Lower leg skin (tissue), 3 donors: Measurements from ENCODE around the gene IL1R2.

Experiments used
- POLR2A ChIP-seq, 2 donors: fragments of 450-650 bp; IDR thresholded peaks; one replicate each; pipeline ENCODE4 v1.6.1; 2016 to 2017; ENCODE audit warnings: antibody characterized with exemption in 2 of 2, mild to moderate bottlenecking in 1 of 2, moderate library complexity in 1 of 2
- TF ChIP-seq, protein P1 (sequence below), 3 donors: fragments of 450-650 bp; IDR thresholded peaks; one replicate each; pipeline ENCODE4 v1.5.1; 2016; ENCODE audit warnings: antibody characterized with exemption in 3 of 3, mild to moderate bottlenecking in 3 of 3, moderate library complexity in 2 of 3

DNA sequence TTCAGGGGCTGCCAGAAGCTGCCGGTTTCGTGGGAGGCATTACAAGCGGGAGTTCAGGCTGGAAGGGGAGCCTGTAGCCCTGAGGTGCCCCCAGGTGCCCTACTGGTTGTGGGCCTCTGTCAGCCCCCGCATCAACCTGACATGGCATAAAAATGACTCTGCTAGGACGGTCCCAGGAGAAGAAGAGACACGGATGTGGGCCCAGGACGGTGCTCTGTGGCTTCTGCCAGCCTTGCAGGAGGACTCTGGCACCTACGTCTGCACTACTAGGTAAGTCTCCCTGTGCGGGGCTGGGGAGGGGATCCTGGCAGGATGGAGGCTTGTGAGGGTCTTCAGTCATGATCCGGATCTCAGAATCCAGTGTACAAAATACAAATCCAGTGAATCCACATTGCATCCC, 17.8 kb downstream of the IL1R2 start:
- TF ChIP-seq, protein P1, sequence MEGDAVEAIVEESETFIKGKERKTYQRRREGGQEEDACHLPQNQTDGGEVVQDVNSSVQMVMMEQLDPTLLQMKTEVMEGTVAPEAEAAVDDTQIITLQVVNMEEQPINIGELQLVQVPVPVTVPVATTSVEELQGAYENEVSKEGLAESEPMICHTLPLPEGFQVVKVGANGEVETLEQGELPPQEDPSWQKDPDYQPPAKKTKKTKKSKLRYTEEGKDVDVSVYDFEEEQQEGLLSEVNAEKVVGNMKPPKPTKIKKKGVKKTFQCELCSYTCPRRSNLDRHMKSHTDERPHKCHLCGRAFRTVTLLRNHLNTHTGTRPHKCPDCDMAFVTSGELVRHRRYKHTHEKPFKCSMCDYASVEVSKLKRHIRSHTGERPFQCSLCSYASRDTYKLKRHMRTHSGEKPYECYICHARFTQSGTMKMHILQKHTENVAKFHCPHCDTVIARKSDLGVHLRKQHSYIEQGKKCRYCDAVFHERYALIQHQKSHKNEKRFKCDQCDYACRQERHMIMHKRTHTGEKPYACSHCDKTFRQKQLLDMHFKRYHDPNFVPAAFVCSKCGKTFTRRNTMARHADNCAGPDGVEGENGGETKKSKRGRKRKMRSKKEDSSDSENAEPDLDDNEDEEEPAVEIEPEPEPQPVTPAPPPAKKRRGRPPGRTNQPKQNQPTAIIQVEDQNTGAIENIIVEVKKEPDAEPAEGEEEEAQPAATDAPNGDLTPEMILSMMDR (IDR thresholded peaks at IDR 0.05), result no peak
- TF ChIP-seq POLR2A (IDR thresholded peaks at IDR 0.05), result no peak
